H54 (cell line): ENCODE measurements around the gene ATF1.
"Not testable (repeated sequence)": the region's sequence is repeated elsewhere in the genome, so short reads cannot be mapped to it uniquely, and the experiment has no call there.

Experiments
- DNase-seq: peaks from one replicate; pipeline ENCODE4 v3.0.0; 2011; ENCODE audit warnings: low spot score, mixed read lengths; ENCODE audit not compliant: insufficient read length
- FAIRE-seq: peaks from 3 replicates; lab custom pipeline; 2011; peaks lifted over from hg19 to GRCh38; lab: Jason Lieb, UNC
- POLR2A ChIP-seq: IDR thresholded peaks from 2 replicates; pipeline ENCODE4 v1.6.1; 2011; ENCODE audit warnings: low read depth, mild to moderate bottlenecking, low read length

Gene ATF1

DNA sequence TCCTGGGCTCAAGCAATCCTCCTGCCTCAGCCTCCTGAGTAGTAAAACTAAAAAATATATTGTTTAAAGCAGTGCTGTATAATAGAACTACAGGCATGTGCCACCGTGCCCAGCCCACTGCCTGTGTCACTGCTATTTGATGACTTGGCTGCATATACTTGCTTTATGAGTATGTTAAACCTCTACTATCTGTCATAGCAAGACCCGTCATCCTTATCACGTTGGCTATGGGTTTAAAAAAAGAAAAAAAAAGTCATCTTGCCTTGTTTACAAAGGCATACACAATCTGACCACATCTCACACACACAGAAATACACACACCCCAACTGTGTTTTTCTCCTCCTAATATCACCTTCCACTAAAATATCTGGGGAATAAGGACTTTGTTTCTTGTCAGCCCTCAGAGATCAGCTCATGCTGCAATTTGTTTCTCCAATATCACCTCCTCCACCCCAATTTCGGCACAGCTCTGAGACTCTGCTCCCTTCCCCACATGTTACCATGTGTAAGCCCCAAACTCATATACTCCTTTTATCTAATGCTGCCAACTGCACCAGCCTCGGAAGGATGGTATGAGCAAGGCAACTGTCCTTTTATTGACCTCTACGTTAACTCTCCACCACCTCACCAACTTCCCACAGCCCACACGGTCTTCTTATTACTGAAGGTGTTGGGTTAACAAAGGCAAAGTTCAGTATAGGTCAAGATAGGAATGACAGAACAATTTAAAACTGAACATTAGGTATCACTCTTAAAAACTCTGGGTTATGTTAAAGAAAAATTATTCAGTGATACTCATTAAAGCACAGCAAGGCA is 78.0 kb downstream of the ATF1 start:
- no peak for DNase-seq
- no peak for TF ChIP-seq POLR2A
- FAIRE-seq = no peak

- no peak for FAIRE-seq
- DNase-seq = no peak
- TF ChIP-seq POLR2A = no peak
Measured at GRCh38 chr12:50842637-50843493, 79.0 kb downstream of the ATF1 start, which contains the start of gene TMPRSS12. TSS of gene TMPRSS12 (plus strand) at chr12:50842926. CDS start at chr12:50842965, 39 bp downstream.

GRCh38 chr12:50845021-50845647 is 81.2 kb downstream of the ATF1 start:
- TF ChIP-seq POLR2A = no peak
- FAIRE-seq = no peak
- no peak for DNase-seq

DNA sequence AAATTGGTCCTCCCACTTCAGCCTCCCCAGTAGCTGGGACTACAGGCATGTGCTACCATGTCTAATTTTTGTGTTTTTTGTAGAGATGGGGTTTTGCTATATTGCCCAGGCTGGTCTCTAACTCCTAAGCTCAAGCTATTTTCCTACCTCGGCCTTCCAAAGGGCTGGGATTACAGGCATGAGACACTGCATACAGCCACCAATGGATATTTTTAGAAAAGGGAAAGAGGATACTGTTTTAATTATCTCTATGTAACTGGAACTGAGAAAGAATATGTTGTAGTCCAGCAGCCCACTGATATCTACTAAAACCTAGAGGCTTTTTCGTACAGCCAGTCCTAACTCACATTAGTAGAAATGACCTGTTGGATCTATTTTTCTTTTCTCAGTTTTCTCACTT is 85.1 kb downstream of the ATF1 start:
- FAIRE-seq (no peak), DNase-seq (no peak)
- no peak for TF ChIP-seq POLR2A

- not testable (repeated sequence) for FAIRE-seq, DNase-seq
Measured at GRCh38 chr12:50855218-50855617, 91.3 kb downstream of the ATF1 start.

- FAIRE-seq, DNase-seq: not testable (repeated sequence)
Measured at GRCh38 chr12:50855679-50856078, 91.8 kb downstream of the ATF1 start.

GRCh38 chr12:50859621-50860310 is 95.9 kb downstream of the ATF1 start:
- no peak for DNase-seq
- no peak for TF ChIP-seq POLR2A
- FAIRE-seq = no peak

DNA sequence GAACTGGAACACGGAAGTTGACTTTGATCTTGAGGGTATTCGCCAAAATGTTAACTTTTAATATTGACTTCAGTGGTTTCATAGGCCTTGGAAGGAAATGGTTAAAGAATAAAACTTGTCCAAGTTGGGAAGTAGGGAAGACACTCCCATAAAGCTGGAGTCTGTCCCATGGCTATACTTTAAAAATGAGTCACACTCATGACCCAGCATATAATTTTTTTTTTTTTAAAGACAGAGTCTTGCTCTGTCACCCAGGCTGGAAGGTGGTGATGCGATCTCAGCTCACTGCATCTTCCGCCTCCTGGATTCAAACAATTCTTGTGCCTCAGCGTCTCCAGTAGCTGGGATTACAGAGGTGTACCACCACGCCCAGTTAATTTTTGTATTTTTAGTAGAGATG is 98.4 kb downstream of the ATF1 start:
- FAIRE-seq (peak; percentile 73), DNase-seq (peak; percentile 54)
- no peak for TF ChIP-seq POLR2A

GRCh38 chr12:50865266-50865665 is 101.4 kb downstream of the ATF1 start:
- DNase-seq = no peak
- TF ChIP-seq POLR2A = no peak
- FAIRE-seq = no peak

DNA sequence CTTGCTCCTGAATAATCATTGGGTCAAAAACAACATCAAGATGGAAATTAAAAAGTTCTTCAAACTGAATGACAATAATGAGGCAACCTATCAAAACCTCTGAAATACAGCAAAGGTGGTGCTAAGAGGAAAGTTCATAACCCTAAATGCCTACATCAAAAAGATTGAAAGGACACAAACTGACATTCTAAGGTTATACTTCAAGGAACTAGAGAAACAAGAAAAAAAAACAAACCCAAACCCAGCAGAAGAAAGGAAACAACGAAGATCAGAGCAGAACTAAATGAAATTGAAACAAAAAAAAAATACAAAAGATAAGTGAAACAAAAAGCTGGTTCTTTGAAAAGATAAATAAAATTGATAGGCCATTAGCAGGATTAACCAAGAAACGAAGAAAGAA is 105.0 kb downstream of the ATF1 start:
- not testable (repeated sequence) for DNase-seq, FAIRE-seq
